Femur (tissue), 1 donor: ENCODE results near the gene MMP25.
"Not testable (repeated sequence)": the region's sequence is repeated elsewhere in the genome, so short reads cannot be mapped to it uniquely, and the experiment has no call there.

Source experiments
- DNase-seq: peaks from one replicate; pipeline ENCODE4 v3.0.0-alpha.2; 2017

MMP25 gene

GRCh38 chr16:3074860-3075522, 28.6 kb downstream of the MMP25 start:
- DNase-seq, result no peak

- DNase-seq, result peak; percentile 56
Observed at GRCh38 chr16:3075523-3075915, 29.2 kb downstream of the MMP25 start.

DNA sequence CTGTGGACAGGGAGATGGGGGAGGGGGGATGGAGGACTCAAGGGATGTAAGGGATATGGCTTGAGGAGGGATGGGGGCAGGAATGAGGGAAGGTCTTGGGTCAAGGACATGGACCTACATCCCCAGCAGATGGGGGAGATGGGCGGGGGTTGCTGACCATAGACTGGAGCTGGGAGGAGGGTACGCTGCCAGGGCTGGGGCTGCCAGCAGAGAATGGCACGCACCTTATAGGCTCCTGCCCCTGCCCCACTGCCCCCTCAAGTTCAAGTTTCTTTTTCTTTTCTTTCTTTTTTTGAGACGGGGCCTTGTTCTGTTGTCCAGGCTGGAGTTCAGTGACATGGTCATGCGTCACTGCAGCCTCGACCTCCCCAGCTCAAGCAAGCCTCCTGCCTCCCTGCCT, 29.6 kb downstream of the MMP25 start:
- not testable (repeated sequence) for DNase-seq

DNA sequence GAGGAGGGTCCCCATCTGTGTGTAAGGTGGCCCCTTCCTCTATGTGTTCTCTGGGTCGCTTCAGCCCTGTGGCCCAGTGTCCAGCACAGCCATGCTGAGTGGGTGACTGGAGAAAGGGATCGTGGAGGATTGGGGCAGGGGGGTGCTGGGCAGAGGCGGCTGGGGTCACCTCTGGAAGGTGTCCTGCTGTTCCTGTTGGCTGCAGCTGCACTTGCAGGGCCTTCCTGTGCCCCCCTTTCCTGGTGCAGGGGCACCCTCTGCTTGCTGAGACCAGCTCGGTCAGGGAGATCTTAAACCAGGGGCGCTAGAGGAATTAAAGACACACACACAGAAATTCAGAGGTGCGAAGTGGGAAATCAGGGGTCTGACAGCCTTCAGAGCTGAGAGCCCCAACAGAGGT, 30.2 kb downstream of the MMP25 start:
- no peak for DNase-seq

GRCh38 chr16:3080024-3080423, 33.7 kb downstream of the MMP25 start:
- DNase-seq, result no peak

DNA sequence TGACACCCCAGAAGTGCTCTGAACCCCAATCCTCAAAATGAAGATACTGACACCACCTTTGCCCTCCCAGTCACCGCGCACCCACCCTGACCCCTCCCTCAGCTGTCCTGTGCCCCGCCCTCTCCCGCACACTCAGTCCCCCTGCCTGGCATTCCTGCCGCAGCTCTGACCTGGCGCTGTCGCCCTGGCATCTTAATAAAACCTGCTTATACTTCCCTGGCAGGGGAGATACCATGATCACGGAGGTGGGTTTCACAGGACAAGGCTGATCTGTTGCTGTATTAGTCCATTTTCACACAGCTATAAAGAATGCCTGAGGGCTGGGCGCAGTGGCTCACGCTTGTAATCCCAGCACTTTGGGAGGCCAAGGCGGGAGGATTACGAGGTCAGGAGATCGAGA, 35.6 kb downstream of the MMP25 start:
- not testable (repeated sequence) for DNase-seq

- DNase-seq, result not testable (repeated sequence)
Observed at GRCh38 chr16:3083408-3083807, 37.0 kb downstream of the MMP25 start.

DNA sequence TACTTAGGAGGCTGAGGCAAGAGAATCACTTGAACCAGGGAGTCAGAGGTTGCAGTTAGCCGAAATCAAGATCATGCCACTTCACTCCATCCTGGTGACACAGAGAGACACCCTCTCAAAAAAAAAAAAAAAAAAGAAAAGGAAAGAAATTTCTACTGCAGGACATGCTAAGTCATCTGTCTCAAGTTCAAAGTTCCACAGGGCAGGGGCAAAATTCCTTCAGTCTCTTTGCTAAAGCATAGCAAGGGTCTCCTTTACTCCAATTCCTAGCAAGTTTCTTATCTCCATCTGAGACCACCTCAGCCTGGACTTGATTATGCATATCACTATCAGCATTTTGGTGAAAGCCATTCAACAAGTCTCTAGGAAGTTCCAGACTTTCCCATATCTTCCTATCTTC, 38.1 kb downstream of the MMP25 start:
- no peak for DNase-seq

DNA sequence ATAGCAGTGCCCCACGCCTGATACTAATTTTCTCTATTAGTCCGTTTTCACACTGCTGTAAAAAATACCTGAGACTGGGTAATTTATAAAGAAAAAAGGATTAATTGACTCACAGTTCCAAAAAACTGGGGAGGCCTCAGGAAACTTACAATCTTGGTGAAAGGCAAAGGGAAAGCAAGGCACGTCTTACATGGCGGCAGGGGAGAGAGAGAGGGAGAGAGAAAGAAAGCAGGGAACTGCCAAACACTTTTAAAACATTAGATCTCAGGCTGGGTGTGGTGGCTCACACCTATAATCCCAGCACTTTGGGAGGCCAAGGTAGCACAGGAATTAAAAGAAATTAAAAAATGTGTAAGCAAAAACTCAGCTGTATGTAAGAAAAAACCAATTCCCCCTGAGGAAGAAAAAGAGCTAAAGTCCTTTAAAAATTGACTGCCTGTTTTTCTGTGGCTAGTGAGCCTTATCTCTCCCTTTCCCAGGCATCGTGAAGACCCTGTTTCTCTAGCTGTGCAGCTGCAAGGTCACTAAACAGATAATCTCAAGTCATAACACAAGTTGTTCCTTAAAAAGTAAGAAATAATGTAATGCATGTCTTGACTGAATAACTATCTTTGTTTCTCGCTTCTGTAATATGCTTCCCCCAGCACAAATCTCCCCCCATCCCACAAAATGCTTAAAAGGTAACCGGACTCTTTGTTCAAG, 38.8 kb downstream of the MMP25 start:
- DNase-seq, result no peak

DNA sequence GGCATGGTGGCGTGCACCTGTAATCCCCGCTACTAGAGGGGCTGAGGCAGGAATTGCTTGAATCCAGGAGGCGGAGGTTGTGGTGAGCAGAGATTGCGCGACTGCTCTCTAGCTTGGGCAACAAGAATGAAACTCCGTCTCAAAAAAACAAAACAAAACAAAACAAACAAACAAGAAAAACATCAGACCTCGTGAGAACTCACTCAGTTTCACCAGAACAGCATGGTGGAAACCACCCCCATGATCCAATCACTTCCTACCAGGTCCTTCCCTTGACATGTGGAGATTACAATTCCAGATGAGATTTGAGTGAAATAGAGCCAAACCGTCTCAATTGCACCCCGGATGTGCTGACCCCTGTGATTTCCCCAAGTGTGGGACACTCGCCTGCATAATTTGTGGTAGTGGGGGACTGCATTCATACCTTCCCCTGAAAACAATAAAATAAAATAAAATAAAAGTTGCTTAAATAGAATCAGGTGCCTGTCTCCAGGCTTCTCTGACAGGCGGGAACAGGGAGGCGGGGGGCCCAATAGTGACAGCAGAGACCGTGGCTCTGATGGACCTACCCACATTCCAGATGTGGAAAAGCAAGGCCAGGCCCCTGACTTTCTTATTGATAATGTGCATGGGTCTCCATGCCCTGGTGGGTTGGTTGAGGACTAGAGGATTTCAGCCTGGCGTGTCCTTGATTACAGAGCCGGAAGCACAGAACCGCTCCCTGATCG, 39.7 kb downstream of the MMP25 start:
- no peak for DNase-seq

DNA sequence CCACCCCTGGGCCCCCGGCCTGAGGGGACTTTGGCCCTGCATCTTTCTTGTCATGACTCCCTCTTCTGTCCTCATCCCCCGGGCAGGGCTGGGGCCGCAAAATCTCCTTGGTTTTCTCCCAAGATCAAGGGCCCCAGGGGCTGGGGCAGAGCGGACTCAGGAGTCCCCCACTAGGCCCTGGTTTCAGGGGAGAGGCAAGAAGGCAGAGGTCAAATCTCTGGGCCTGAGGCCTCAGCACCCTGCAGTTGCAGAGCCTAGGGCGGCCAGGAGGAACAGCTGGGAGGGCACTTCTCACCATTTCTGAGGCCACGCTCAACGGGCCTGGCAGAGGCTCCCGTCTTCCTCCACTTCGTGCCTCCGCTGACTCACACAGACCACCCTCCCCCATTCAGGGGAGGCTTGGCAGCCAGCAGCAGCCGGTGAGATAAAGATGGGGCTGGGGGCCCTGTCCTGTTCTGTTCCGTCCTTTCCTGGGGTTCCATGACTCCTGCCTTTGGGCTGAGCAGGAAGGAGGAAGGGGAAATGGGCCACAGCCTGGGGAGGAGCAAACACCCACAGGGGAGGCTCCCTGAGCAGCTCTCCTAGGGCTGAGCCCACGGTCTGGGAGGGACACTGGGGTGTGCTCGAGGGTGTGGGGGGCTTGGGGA, 40.4 kb downstream of the MMP25 start:
- DNase-seq, result no peak

DNA sequence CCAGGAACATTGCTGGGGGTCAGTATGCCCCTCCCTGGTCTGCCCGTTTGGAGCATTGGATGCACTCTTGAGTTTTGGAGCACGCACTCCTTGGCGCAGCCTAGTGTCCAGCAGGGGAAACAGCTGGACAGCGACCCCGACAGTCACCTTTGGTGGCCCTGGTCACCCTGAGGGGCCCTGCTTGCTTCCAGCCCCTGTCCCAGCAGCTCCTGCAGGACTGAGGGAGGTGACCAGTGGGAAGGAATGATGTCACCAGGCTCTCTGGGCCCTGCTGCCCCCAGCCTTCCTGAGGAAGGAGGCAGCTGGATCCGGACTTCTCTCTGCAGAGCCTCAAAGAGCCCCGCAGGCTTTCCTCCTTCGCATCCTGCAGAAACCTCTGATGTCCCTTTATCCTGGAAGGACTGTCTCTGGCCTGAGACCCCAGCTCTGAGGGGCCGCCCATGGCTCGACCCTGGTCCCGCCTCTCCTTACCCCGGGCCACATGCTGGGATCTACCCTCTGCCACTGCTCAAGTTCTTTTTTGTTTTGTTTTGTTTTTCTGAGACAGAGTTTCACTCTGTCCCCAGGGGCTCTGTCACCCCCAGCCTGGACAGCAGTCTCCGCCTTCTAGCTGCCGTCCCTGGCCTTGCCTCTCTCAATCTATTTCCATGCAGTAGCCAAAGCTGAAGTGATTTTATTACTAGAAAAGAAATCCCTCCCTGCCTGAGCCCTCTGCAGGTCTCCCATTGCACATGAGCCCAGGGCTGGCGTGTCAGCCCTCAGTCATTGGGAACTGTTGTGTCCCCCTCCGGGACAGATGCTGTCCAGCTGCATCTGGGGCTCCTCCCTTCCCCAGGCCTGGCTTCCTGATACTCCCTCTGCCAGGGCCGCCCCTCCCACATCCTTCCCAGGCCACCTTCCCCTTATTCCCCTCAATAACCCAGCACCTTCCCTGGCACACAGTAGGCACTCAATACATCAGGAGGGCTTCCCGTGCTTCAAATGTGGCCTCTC, 41.2 kb downstream of the MMP25 start:
- DNase-seq, result peak; percentile 67

DNA sequence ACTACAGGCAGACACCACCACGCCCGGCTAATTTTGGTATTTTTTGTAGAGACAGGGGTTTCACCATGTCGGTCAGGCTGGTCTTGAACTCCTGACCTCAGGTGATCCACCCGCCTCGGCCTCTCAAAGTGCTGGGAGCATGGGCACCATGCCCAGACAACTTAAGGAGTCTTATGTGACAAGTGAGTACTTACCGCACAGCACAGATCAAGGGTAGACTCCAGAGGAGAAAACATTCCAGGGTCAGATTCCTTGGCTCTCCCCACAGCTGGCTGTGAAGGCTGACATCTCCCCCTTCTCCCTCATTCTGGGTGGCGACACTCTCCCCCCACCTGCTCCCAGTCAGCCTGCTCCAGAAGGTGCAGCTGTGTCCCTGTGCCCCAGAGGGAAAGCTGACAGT, 42.1 kb downstream of the MMP25 start:
- DNase-seq, result no peak

DNA sequence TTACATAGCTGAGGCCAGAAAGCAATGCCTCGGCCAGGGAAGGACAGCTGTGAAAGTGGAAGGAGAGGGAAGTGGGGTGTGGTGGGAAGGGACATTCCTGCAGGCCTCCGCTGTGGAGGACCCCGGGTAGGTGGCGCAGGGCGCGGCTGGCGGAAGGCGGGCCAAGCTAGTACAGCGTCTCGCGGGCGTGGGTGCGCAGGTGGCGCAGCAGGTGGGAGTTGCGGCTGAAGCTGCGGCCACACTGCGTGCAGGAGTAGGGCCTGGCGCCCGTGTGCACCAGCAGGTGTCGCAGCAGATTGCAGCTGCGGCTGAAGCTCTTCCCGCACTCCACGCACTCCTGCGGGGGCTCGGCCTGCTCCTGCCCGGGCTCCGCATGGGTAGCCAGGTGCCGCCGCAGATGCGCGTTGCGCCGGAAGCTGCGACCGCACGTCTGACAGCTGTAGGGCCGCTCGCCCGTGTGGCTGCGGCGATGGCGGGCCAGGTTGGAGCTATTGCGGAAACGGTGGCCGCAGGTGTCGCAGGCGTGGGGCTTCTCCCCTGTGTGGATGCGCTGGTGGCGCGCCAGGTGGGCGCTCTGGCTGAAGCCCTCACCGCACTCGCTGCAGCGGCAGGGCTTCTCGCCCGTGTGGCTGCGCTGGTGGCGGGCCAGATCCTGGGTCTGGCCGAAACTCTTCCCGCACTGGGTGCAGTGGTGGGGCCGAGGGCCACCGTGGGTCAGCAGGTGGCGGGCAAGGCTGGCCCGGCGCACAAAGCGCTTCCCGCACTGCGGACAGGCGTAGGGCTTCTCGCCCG, 42.8 kb downstream of the MMP25 start:
- no peak for DNase-seq

GRCh38 chr16:3089717-3090592, 43.6 kb downstream of the MMP25 start:
- no peak for DNase-seq

DNA sequence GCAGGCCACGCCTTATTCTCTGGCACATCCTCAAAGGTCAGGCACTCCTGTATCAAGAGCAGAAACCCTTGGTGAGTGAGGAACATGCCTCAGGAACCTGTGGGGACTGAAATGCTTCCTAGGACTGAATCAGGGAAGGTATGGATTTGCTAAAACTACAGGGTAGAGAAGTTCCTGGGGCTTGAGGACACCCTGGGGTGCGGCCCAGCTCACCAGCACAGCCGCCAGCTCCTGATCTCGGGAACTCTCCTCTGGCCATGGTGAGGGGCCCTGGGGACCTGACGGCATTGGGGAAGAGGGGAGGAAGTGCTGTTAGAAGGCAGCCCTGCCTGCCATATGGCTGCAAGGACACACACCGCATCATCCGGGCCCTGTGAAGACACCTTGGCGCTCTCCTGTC, 45.2 kb downstream of the MMP25 start:
- DNase-seq, result no peak

DNA sequence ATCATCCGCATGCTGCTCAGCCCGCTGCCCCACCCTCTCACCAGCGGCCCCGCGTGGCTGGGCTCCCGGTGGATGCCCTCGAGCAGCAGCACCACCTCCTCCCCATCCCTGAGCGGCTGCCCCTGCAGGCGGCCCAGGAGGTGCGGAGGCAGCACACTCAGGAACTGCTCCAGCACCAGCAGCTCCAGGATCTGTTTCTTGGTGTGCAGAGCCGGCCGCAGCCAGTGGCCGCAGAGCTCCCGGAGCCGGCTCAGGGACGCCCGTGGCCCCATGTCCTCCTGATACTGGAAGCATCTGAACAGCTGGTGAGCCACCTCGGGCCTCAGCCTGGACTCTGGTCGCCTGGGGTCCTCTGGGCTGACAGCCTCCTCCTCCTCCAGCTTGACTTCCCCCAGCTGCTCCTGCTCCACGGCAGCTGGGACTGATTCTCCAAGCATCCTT, 46.2 kb downstream of the MMP25 start:
- DNase-seq, result no peak

- no peak for DNase-seq
Observed at GRCh38 chr16:3094289-3095027, 48.1 kb downstream of the MMP25 start.

GRCh38 chr16:3095869-3096268, 49.5 kb downstream of the MMP25 start:
- no peak for DNase-seq

- no peak for DNase-seq
Observed at GRCh38 chr16:3096362-3096761, 50.0 kb downstream of the MMP25 start.
